ENCODE data around the gene LRFN3. TPM values are rescaled to one million over a fixed set of nuclear protein-coding genes. Genes with fewer than 3 reads are reported as not detected.

Gene LRFN3
- total and polyA plus RNA-seq, 2 of the 13 experiments (the other 11 are each of a cell fraction or from before 2014, with no cell fraction given): 0.74 to 1.6 TPM

- TF ChIP-seq ZFP62 (CRISPR knock-in tag; IDR thresholded peaks at IDR 0.05) (0 out of 2 replicates have a peak, but pooled peaks have one; percentile 39), RBM22 (optimal IDR thresholded peaks at IDR 0.05; ENCODE audit: low read length) (no peak), IKZF5 (CRISPR knock-in tag; IDR thresholded peaks at IDR 0.05) (peak; percentile 50), CBX1 (IDR thresholded peaks at IDR 0.05; ENCODE audit: low read depth) (peak; percentile 71), SMYD3 (CRISPR knock-in tag; IDR thresholded peaks at IDR 0.05) (no peak), ZNF557 (CRISPR knock-in tag; IDR thresholded peaks at IDR 0.05) (no peak), ZNF230 (CRISPR knock-in tag; IDR thresholded peaks at IDR 0.05) (peak; percentile 80), E2F1 (CRISPR knock-in tag; IDR thresholded peaks at IDR 0.05) (peak; percentile 88), ATF1 (CRISPR knock-in tag; IDR thresholded peaks at IDR 0.05) (peak; percentile 55; the same call in 1 of the 2 replicates), ZNF570 (CRISPR knock-in tag; IDR thresholded peaks at IDR 0.05; ENCODE audit: borderline replicate concordance) (no peak), ZNF710 (CRISPR knock-in tag; IDR thresholded peaks at IDR 0.05; ENCODE audit: borderline replicate concordance) (no peak), MIER3 (CRISPR knock-in tag; IDR thresholded peaks at IDR 0.05; ENCODE audit: borderline replicate concordance) (peak; percentile 52; the same call in 1 of the 2 replicates), ZNF609 (CRISPR knock-in tag; IDR thresholded peaks at IDR 0.05; ENCODE audit: borderline replicate concordance) (0 out of 2 replicates have a peak, but pooled peaks have one; percentile 23), JUN (CRISPR knock-in tag; IDR thresholded peaks at IDR 0.05) (0 out of 2 replicates have a peak, but pooled peaks have one; percentile 50), ATF5 (CRISPR knock-in tag; IDR thresholded peaks at IDR 0.05; ENCODE audit: low read depth) (no peak), UBTF (CRISPR knock-in tag; IDR thresholded peaks at IDR 0.05) (peak; percentile 65)
Observed at GRCh38 chr19:35931161-35931873, 4.9 kb upstream of the LRFN3 start (continued).

Data from HepG2 (cell line).